GM04504 (cell line): ENCODE results near the gene KLHL29.

Experiments used
- DNase-seq: peaks from one replicate; pipeline ENCODE4 v3.0.0-alpha.2; 2012; ENCODE audit warnings: low read depth

Gene KLHL29

GRCh38 chr2:23422089-23423061, 37.4 kb downstream of the KLHL29 start:
- no peak for DNase-seq

GRCh38 chr2:23423062-23423872, 38.3 kb downstream of the KLHL29 start:
- DNase-seq: no peak

- no peak for DNase-seq
Measured at GRCh38 chr2:23423873-23424680, 39.1 kb downstream of the KLHL29 start.

GRCh38 chr2:23425338-23425871, 40.4 kb downstream of the KLHL29 start:
- DNase-seq: no peak

GRCh38 chr2:23425885-23426262, 40.9 kb downstream of the KLHL29 start:
- no peak for DNase-seq

GRCh38 chr2:23426263-23426905, 41.4 kb downstream of the KLHL29 start:
- DNase-seq: no peak

- no peak for DNase-seq
Measured at GRCh38 chr2:23427350-23427749, 42.4 kb downstream of the KLHL29 start.

GRCh38 chr2:23427976-23428375, 43.0 kb downstream of the KLHL29 start:
- no peak for DNase-seq

- DNase-seq: no peak
Measured at GRCh38 chr2:23429036-23429435, 44.1 kb downstream of the KLHL29 start.

- DNase-seq: no peak
Measured at GRCh38 chr2:23430263-23430662, 45.3 kb downstream of the KLHL29 start.

GRCh38 chr2:23432531-23432930, 47.6 kb downstream of the KLHL29 start:
- DNase-seq: no peak

GRCh38 chr2:23433282-23433681, 48.3 kb downstream of the KLHL29 start:
- DNase-seq: no peak

- DNase-seq: no peak
Measured at GRCh38 chr2:23434721-23435121, 49.7 kb downstream of the KLHL29 start.

GRCh38 chr2:23435250-23436035, 50.5 kb downstream of the KLHL29 start:
- DNase-seq: no peak

- no peak for DNase-seq
Measured at GRCh38 chr2:23436346-23437098, 51.5 kb downstream of the KLHL29 start.

- no peak for DNase-seq
Measured at GRCh38 chr2:23441414-23441813, 56.4 kb downstream of the KLHL29 start.

- DNase-seq: no peak
Measured at GRCh38 chr2:23445450-23445868, 60.5 kb downstream of the KLHL29 start.

- DNase-seq: no peak
Measured at GRCh38 chr2:23446916-23447315, 61.9 kb downstream of the KLHL29 start.

GRCh38 chr2:23447405-23447804, 62.4 kb downstream of the KLHL29 start:
- DNase-seq: no peak

GRCh38 chr2:23448906-23449305, 63.9 kb downstream of the KLHL29 start:
- DNase-seq: no peak
